ENCODE measurements around the gene MRC1. TPM values are rescaled to one million over a fixed set of nuclear protein-coding genes. Genes with fewer than 3 reads are reported as not detected.
A peak's percentile ranks its signal among the peaks of the same experiment; 100 is the strongest.

Gene MRC1
- polyA plus RNA-seq, 1 donor (not counting 4 experiments of a cell fraction or from before 2014, with no cell fraction given): 0.01 TPM

DNA sequence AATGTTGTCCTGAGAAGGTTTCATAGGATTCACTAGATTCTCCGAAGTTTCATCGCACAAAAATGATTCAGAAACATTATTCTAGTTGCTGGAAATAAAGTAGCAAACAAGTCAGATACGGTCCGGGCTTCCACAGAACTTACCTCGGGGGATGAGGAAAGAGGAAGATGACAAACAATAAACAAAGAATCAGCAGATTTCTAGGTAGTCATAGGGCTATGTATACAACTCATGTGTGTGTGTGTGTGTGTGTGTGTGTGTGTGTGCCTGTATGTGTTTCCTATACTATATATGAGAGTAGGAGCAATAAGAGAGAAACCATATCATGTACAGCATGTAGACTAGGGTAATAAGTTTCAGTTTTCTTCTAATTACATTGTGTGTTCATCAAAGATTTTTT lies 40.7 kb upstream of the MRC1 start:
- Histone ChIP-seq H3K9me3 (ENCODE audit: control insufficient read depth, low read depth, low read length) (no peaks in the 10 kb centered on the region), H2AFZ (ENCODE audit: control insufficient read depth, low read length) (no peak overlapping the region), H3K9me1 (ENCODE audit: control insufficient read depth, extremely low read depth, insufficient read depth, low read length) (no peaks in the 10 kb centered on the region), H3K27me3 (ENCODE audit: control insufficient read depth, extremely low read depth, insufficient read depth, low read length) (no peaks in the 10 kb centered on the region), H3K79me2 (ENCODE audit: control insufficient read depth, insufficient read depth, low read length) (no peaks in the 10 kb centered on the region), H3K4me3 (ENCODE audit: control insufficient read depth in 2 of 3, extremely low read depth in 1 of 3, insufficient read depth in 2 of 3, low read depth in 1 of 3, low read length in 3 of 3) (no peak overlapping the region), H3K9ac (ENCODE audit: control insufficient read depth, extremely low read depth, insufficient read depth, low read length) (no peak overlapping the region), H3K27ac (ENCODE audit: control insufficient read depth, insufficient read depth, low read length) (no peak overlapping the region), H4K20me1 (ENCODE audit: control insufficient read depth, extremely low read depth, insufficient read depth, low read length) (no peaks in the 10 kb centered on the region), H3K4me2 (ENCODE audit: control insufficient read depth, extremely low read depth, insufficient read depth, low read depth, low read length) (no peak overlapping the region), H3K4me1 (ENCODE audit: control insufficient read depth, extremely low read depth, insufficient read depth, low read length) (no peaks in the 10 kb centered on the region), H3K36me3 (ENCODE audit: control insufficient read depth in 2 of 2, extremely low read depth in 1 of 2, insufficient read depth in 2 of 2, low read length in 2 of 2) (peaks cover 0 to 3% of the 10 kb centered on the region in 2 experiments)
- DNase-seq (ENCODE audit: low read depth, low spot score) (no peak), FAIRE-seq (no peak)
- TF ChIP-seq, protein P1, sequence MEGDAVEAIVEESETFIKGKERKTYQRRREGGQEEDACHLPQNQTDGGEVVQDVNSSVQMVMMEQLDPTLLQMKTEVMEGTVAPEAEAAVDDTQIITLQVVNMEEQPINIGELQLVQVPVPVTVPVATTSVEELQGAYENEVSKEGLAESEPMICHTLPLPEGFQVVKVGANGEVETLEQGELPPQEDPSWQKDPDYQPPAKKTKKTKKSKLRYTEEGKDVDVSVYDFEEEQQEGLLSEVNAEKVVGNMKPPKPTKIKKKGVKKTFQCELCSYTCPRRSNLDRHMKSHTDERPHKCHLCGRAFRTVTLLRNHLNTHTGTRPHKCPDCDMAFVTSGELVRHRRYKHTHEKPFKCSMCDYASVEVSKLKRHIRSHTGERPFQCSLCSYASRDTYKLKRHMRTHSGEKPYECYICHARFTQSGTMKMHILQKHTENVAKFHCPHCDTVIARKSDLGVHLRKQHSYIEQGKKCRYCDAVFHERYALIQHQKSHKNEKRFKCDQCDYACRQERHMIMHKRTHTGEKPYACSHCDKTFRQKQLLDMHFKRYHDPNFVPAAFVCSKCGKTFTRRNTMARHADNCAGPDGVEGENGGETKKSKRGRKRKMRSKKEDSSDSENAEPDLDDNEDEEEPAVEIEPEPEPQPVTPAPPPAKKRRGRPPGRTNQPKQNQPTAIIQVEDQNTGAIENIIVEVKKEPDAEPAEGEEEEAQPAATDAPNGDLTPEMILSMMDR (optimal IDR thresholded peaks at IDR 0.05 in 1 of 3, IDR thresholded peaks at IDR 0.05 in 1 of 3, conservative IDR thresholded peaks at IDR 0.05 in 1 of 3; ENCODE audit: extremely low read depth in 1 of 3, insufficient read depth in 2 of 3, low read length in 3 of 3): no peak
- no peak for TF ChIP-seq EZH2 (IDR thresholded peaks at IDR 0.05; ENCODE audit: low read length)
- dilution Hi-C loops (cut with MboI; ENCODE audit: extremely low pct_ligation_motif_present, low sequenced_read_pairs): no loop called here

DNA sequence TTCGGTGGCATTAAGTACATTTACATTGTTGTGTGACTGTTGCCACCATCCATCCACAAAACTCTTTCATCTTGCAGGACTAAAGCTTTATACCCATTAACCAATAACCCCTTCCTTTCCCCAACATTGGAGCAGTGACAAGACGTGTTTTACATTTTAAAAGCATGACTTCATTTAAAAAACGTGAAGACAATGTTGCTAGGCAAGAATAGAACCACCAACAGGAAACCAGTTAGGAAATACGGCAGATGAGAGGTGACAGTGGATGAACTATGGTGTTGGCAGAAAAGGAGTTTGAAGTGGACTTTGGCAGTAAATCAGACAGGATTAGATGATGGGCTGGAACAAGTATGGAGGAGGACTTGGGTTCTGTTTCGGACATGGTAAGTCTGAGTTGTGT lies 40.2 kb upstream of the MRC1 start:
- H3K4me3 ChIP-seq (ENCODE audit: control insufficient read depth in 2 of 3, extremely low read depth in 1 of 3, insufficient read depth in 2 of 3, low read depth in 1 of 3, low read length in 3 of 3): no peak overlapping the region
- DNase-seq (ENCODE audit: low read depth, low spot score): no peak
- peaks cover 0 to 3% of the 10 kb centered on the region in 2 experiments for H3K36me3 ChIP-seq (ENCODE audit: control insufficient read depth in 2 of 2, extremely low read depth in 1 of 2, insufficient read depth in 2 of 2, low read length in 2 of 2)
- no peak overlapping the region for H3K9ac ChIP-seq (ENCODE audit: control insufficient read depth, extremely low read depth, insufficient read depth, low read length)
- H3K27me3 ChIP-seq (ENCODE audit: control insufficient read depth, extremely low read depth, insufficient read depth, low read length): no peaks in the 10 kb centered on the region
- H3K4me2 ChIP-seq (ENCODE audit: control insufficient read depth, extremely low read depth, insufficient read depth, low read depth, low read length): no peak overlapping the region
- dilution Hi-C loops (cut with MboI; ENCODE audit: extremely low pct_ligation_motif_present, low sequenced_read_pairs): no loop called here
- H3K4me1 ChIP-seq (ENCODE audit: control insufficient read depth, extremely low read depth, insufficient read depth, low read length): no peaks in the 10 kb centered on the region
- H4K20me1 ChIP-seq (ENCODE audit: control insufficient read depth, extremely low read depth, insufficient read depth, low read length): no peaks in the 10 kb centered on the region
- H3K9me3 ChIP-seq (ENCODE audit: control insufficient read depth, low read depth, low read length): no peaks in the 10 kb centered on the region
- TF ChIP-seq, protein P1 (optimal IDR thresholded peaks at IDR 0.05 in 1 of 3, IDR thresholded peaks at IDR 0.05 in 1 of 3, conservative IDR thresholded peaks at IDR 0.05 in 1 of 3; ENCODE audit: extremely low read depth in 1 of 3, insufficient read depth in 2 of 3, low read length in 3 of 3): no peak
- TF ChIP-seq EZH2 (IDR thresholded peaks at IDR 0.05; ENCODE audit: low read length): no peak
- FAIRE-seq: peak; percentile 51
- no peaks in the 10 kb centered on the region for H3K9me1 ChIP-seq (ENCODE audit: control insufficient read depth, extremely low read depth, insufficient read depth, low read length)
- no peak overlapping the region for H3K27ac ChIP-seq (ENCODE audit: control insufficient read depth, insufficient read depth, low read length)
- no peaks in the 10 kb centered on the region for H3K79me2 ChIP-seq (ENCODE audit: control insufficient read depth, insufficient read depth, low read length)
- H2AFZ ChIP-seq (ENCODE audit: control insufficient read depth, low read length): no peak overlapping the region
